ENCODE measurements around the gene STRADA. TPM values are rescaled to one million over a fixed set of nuclear protein-coding genes. Genes with fewer than 3 reads are reported as not detected.

The STRADA gene
- total and polyA plus RNA-seq, 9 of the 15 experiments (the other 6 are each of a cell fraction or from before 2014, with no cell fraction given), result 6.6 to 33.0 (median 20.5) TPM

- no peak for TF ChIP-seq DEAF1 (CRISPR knock-in tag; IDR thresholded peaks at IDR 0.05)
- peak; percentile 54 for TF ChIP-seq PML (IDR thresholded peaks at IDR 0.05; ENCODE audit: low read length)
- TF ChIP-seq SMARCE1 (IDR thresholded peaks at IDR 0.05), result no peak
- TF ChIP-seq CGGBP1 (CRISPR knock-in tag; IDR thresholded peaks at IDR 0.05), result peak; percentile 78; the same call in 1 of the 2 replicates
- TF ChIP-seq NFE2L1 (tag; IDR thresholded peaks at IDR 0.05; ENCODE audit: borderline replicate concordance, low read depth), result no peak
- TF ChIP-seq RBM14 (IDR thresholded peaks at IDR 0.05; ENCODE audit: borderline replicate concordance, insufficient read depth, low read depth, low read length), result 0 out of 2 replicates have a peak, but pooled peaks have one; percentile 30
- TF ChIP-seq RBM39 (optimal IDR thresholded peaks at IDR 0.05; ENCODE audit: low read depth, low read length), result peak; percentile 89
- TF ChIP-seq E2F6 (IDR thresholded peaks at IDR 0.05; ENCODE audit: borderline replicate concordance in 1 of 2, extremely low read depth in 1 of 2, insufficient read depth in 1 of 2, insufficient read length in 1 of 2, low read depth in 1 of 2, low read length in 1 of 2, poor library complexity in 1 of 2, severe bottlenecking in 1 of 2), result peak; percentile 88 to 99
- TF ChIP-seq TFAP4 (CRISPR knock-in tag; IDR thresholded peaks at IDR 0.05; ENCODE audit: borderline replicate concordance), result peak; percentile 69; the same call in 1 of the 2 replicates
- peak; percentile 24; the same call in 1 of the 2 replicates for TF ChIP-seq THAP7 (CRISPR knock-in tag; IDR thresholded peaks at IDR 0.05)
- no peak for TF ChIP-seq HDAC3 (IDR thresholded peaks at IDR 0.05; ENCODE audit: borderline replicate concordance, partially characterized antibody)
- TF ChIP-seq ASH1L (IDR thresholded peaks at IDR 0.05; ENCODE audit: borderline replicate concordance, low read depth, partially characterized antibody), result peak; percentile 17
- peak; percentile 68 for TF ChIP-seq RBBP5 (IDR thresholded peaks at IDR 0.05; ENCODE audit: borderline replicate concordance, insufficient read depth, low read length, poor library complexity, severe bottlenecking)
- peak; percentile 67; the same call in 1 of the 2 replicates for TF ChIP-seq ATF7 (IDR thresholded peaks at IDR 0.05)
- TF ChIP-seq PRPF4 (IDR thresholded peaks at IDR 0.05; ENCODE audit: insufficient read depth, low read depth, low read length, poor library complexity, severe bottlenecking), result no peak
- peak; percentile 92 for TF ChIP-seq SP1 (CRISPR knock-in tag; IDR thresholded peaks at IDR 0.05)
- peak; percentile 40; the same call in 1 of the 2 replicates for TF ChIP-seq CC2D1A (IDR thresholded peaks at IDR 0.05)
- TF ChIP-seq CBX5 (IDR thresholded peaks at IDR 0.05; ENCODE audit: borderline replicate concordance, low read depth), result peak; percentile 39; the same call in 1 of the 2 replicates
- TF ChIP-seq SMARCA5 (IDR thresholded peaks at IDR 0.05), result peak; percentile 90; the same call in 1 of the 2 replicates
- peak; percentile 94 for TF ChIP-seq L3MBTL2 (IDR thresholded peaks at IDR 0.05)
- peak; percentile 90 for TF ChIP-seq GABPA (tag; conservative IDR thresholded peaks at IDR 0.05; ENCODE audit: low read depth)
- TF ChIP-seq RAD21 (CRISPR knock-in tag; conservative IDR thresholded peaks at IDR 0.05 in 1 of 2, IDR thresholded peaks at IDR 0.05 in 1 of 2), result peak in 1 of 2 experiments; percentile 15; a peak in 2 of 4 replicates
Observed at GRCh38 chr17:63741408-63742173, at the start of gene STRADA (continued).

All from K562 (cell line).